HL-60 (cell line): ENCODE results near the gene PDZD4.

ENCODE experiments used
- DNase-seq, 2 experiments: peaks; one replicate each; pipeline ENCODE4 v3.0.0-alpha.2; 2010 to 2020; ENCODE audit warnings: low read depth in 1 of 2, low spot score in 1 of 2
- H3K27ac ChIP-seq: fragments of 250-450 bp; sonication (Bioruptor Pico); replicated peaks from 2 replicates; pipeline ENCODE4 v1.5.1; 2020; ENCODE audit warnings: mild to moderate bottlenecking, moderate library complexity
- H3K27me3 ChIP-seq: fragments of 250-450 bp; sonication (Bioruptor Pico); 2 replicates; pipeline ENCODE4 v1.5.1; 2021; ENCODE audit warnings: mild to moderate bottlenecking, moderate library complexity; ENCODE audit not compliant: insufficient read depth, poor library complexity, severe bottlenecking
- H3K4me3 ChIP-seq: replicated peaks from 2 replicates; pipeline ENCODE4 v1.5.1; 2011; ENCODE audit warnings: mild to moderate bottlenecking, control low read depth, low read length; ENCODE audit not compliant: insufficient read depth
- GABPA ChIP-seq: IDR thresholded peaks from 2 replicates; pipeline ENCODE4 v1.6.1; 2012; ENCODE audit warnings: low read depth
- POLR2AphosphoS5 ChIP-seq: IDR thresholded peaks from 2 replicates; pipeline ENCODE4 v1.6.1; 2012; ENCODE audit warnings: low read depth
- SPI1 ChIP-seq: IDR thresholded peaks from 2 replicates; pipeline ENCODE4 v1.6.1; 2012; ENCODE audit warnings: low read depth, mild to moderate bottlenecking, borderline replicate concordance
- TF ChIP-seq, protein P1 (sequence below): IDR thresholded peaks from one replicate; pipeline ENCODE4 v1.5.1; 2011; ENCODE audit warnings: low read length, control low read depth, inconsistent platforms; ENCODE audit not compliant: insufficient read depth
- TF ChIP-seq, protein P2 (sequence below): IDR thresholded peaks from 2 replicates; pipeline ENCODE4 v1.6.1; 2012; ENCODE audit warnings: low read depth; ENCODE audit not compliant: insufficient replicate concordance

The PDZD4 gene

DNA sequence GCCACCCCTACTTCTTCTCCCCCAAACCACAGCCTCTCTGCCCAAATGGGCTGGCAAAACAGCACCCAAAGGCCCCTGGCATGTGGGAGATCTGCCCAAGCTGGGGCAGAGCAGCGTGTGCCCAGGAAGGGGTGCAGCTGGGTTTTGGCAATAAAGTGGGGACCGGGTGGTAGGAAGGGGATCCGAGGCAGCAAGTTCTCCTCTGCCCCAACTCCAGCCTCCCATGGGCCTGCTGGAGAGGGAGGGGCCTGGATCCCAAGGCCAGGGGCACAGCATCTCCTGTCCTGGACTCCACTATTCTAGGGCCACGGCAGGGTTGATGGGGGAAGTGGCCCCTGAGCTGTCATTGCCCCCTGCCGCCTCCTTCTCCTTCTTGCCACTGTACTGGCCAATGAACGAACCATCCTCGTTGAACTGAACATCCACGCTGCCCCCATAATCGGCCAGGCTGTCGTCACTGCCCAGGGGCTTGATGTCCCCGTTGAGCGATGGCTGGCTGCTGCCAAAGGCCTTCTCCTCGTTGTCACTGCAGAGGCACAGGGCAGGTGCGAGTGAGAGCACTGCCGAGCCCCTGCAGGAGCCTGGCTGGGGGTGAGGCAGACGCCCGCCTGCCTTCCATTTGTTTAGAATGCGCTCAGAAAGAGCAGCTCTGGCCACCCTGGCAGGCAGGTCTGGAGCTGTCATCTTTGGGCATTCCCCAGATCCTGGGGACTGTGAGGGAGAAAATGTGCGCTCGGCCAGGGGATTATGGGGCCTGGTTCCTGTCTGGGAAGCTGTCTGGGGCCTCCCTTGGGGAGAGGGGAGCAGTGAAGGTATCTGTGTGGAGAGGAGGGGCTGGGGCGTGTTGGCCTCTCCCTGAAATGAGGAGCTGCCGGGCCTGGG lies 32.3 kb upstream of the PDZD4 start:
- Histone ChIP-seq H3K4me3 (no peak overlapping the region), H3K27me3 (no peaks in the 10 kb centered on the region), H3K27ac (no peak overlapping the region)
- DNase-seq: no peak
- TF ChIP-seq POLR2AphosphoS5 (no peak), GABPA (no peak), SPI1 (no peak)
- TF ChIP-seq, protein P1, sequence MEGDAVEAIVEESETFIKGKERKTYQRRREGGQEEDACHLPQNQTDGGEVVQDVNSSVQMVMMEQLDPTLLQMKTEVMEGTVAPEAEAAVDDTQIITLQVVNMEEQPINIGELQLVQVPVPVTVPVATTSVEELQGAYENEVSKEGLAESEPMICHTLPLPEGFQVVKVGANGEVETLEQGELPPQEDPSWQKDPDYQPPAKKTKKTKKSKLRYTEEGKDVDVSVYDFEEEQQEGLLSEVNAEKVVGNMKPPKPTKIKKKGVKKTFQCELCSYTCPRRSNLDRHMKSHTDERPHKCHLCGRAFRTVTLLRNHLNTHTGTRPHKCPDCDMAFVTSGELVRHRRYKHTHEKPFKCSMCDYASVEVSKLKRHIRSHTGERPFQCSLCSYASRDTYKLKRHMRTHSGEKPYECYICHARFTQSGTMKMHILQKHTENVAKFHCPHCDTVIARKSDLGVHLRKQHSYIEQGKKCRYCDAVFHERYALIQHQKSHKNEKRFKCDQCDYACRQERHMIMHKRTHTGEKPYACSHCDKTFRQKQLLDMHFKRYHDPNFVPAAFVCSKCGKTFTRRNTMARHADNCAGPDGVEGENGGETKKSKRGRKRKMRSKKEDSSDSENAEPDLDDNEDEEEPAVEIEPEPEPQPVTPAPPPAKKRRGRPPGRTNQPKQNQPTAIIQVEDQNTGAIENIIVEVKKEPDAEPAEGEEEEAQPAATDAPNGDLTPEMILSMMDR: no peak
- TF ChIP-seq, protein P2, sequence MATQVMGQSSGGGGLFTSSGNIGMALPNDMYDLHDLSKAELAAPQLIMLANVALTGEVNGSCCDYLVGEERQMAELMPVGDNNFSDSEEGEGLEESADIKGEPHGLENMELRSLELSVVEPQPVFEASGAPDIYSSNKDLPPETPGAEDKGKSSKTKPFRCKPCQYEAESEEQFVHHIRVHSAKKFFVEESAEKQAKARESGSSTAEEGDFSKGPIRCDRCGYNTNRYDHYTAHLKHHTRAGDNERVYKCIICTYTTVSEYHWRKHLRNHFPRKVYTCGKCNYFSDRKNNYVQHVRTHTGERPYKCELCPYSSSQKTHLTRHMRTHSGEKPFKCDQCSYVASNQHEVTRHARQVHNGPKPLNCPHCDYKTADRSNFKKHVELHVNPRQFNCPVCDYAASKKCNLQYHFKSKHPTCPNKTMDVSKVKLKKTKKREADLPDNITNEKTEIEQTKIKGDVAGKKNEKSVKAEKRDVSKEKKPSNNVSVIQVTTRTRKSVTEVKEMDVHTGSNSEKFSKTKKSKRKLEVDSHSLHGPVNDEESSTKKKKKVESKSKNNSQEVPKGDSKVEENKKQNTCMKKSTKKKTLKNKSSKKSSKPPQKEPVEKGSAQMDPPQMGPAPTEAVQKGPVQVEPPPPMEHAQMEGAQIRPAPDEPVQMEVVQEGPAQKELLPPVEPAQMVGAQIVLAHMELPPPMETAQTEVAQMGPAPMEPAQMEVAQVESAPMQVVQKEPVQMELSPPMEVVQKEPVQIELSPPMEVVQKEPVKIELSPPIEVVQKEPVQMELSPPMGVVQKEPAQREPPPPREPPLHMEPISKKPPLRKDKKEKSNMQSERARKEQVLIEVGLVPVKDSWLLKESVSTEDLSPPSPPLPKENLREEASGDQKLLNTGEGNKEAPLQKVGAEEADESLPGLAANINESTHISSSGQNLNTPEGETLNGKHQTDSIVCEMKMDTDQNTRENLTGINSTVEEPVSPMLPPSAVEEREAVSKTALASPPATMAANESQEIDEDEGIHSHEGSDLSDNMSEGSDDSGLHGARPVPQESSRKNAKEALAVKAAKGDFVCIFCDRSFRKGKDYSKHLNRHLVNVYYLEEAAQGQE: no peak

DNA sequence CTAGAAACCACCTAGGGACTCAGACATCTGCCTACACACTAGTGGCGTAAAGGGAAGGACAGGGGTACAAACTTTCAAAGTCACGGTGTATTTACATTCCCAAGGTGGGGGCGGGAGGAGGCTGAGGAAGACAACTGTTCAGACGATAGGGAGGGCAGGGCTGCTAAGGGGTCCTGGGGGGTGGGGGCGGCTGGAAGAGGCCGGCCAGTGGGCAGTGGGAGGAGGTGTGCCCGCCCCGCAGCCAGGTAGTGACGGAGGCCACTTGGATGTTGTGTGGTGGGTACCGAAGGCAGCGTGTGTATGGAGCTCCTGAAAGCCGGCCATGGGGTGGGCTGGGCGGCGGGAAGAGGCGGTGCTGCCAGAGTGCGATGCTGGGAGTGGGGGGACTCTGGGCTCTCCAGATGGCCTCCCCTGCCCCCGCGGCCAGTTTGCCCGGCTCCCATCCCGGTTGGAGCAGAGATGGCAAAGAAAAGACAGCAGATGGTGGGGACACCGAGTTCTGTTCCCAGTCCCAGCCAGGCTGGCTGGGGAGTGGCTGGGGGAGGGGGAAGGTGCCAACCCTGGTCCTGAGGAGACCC lies 31.5 kb upstream of the PDZD4 start:
- TF ChIP-seq GABPA: no peak
- TF ChIP-seq, protein P1: no peak
- TF ChIP-seq, protein P2: no peak
- no peak for TF ChIP-seq POLR2AphosphoS5
- no peak for TF ChIP-seq SPI1
- Histone ChIP-seq H3K4me3 (no peak overlapping the region), H3K27ac (no peak overlapping the region), H3K27me3 (no peaks in the 10 kb centered on the region)
- DNase-seq: no peak

DNA sequence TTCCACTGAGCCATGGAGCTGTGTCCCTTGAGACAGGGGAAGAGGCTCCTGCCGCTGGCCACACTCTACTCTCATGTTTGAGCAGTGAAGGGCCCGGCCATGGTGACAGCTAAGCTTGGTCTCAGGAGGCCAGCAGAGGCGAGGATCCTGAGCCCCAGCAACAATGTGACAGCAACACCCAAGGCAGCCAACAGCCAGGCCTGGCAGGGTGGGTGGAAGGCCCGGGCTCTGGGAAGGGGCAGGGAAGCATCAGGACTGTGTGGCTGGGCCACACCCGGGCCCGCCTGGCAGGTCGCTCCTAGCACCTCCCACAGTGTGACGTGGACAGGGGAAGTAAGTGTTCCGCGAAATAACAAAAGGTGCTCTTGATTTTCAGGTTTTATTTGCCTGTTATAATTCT lies 30.8 kb upstream of the PDZD4 start:
- no peaks in the 10 kb centered on the region for H3K27me3 ChIP-seq
- no peak for DNase-seq
- no peak overlapping the region for H3K27ac ChIP-seq
- H3K4me3 ChIP-seq: no peak overlapping the region
- TF ChIP-seq GABPA (no peak), POLR2AphosphoS5 (no peak)
- TF ChIP-seq, protein P2: no peak
